OCI-LY1 (cell line): ENCODE data around the gene TIMM23.
"Not testable (repeated sequence)": the region's sequence is repeated elsewhere in the genome, so short reads cannot be mapped to it uniquely, and the experiment has no call there.

ENCODE experiments used
- H2AFZ ChIP-seq: fragments of 200-600 bp; sonication (generic), shearing (Covaris generic); 2 replicates; pipeline ENCODE4 v1.6.0; 2014; ENCODE audit warnings: antibody characterized with exemption, mild to moderate bottlenecking, low read length
- H3F3A ChIP-seq: fragments of 200-600 bp; sonication (generic), shearing (Covaris generic); 2 replicates; pipeline ENCODE4 v1.6.0; 2014; ENCODE audit warnings: mild to moderate bottlenecking, antibody characterized with exemption, low read length, moderate library complexity; ENCODE audit not compliant: insufficient read depth
- H3K27ac ChIP-seq: fragments of 200-600 bp; sonication (generic); 2 replicates; pipeline ENCODE4 v1.5.1; 2014; ENCODE audit warnings: low read length, mixed run types, mild to moderate bottlenecking, low read depth; ENCODE audit not compliant: poor library complexity, severe bottlenecking
- H3K27me3 ChIP-seq: fragments of 200-600 bp; sonication (generic); 2 replicates; pipeline ENCODE4 v1.6.0; 2014; ENCODE audit warnings: antibody characterized with exemption, mild to moderate bottlenecking, low read length, moderate library complexity; ENCODE audit not compliant: insufficient read depth
- H3K36me3 ChIP-seq: fragments of 200-600 bp; sonication (generic); 2 replicates; pipeline ENCODE4 v1.6.1; 2014; ENCODE audit warnings: mild to moderate bottlenecking, antibody characterized with exemption, low read length, moderate library complexity, mixed read lengths; ENCODE audit not compliant: insufficient read depth
- H3K4me1 ChIP-seq: fragments of 200-600 bp; sonication (generic); 2 replicates; pipeline ENCODE4 v1.5.1; 2014; ENCODE audit warnings: mild to moderate bottlenecking, low read length, moderate library complexity; ENCODE audit not compliant: insufficient read depth, severe bottlenecking
- H3K4me2 ChIP-seq: fragments of 200-600 bp; sonication (generic), shearing (Covaris generic); 2 replicates; pipeline ENCODE4 v1.6.1; 2014; ENCODE audit warnings: low read length
- H3K4me3 ChIP-seq: fragments of 200-600 bp; sonication (generic); 2 replicates; pipeline ENCODE4 v1.5.1; 2014; ENCODE audit warnings: low read length, low read depth, mild to moderate bottlenecking, mixed read lengths; ENCODE audit not compliant: poor library complexity, severe bottlenecking
- H3K79me2 ChIP-seq: fragments of 200-600 bp; shearing (Covaris generic); 2 replicates; pipeline ENCODE4 v1.6.1; 2016; ENCODE audit warnings: mixed run types, low read length, mixed read lengths; ENCODE audit not compliant: insufficient read depth
- H3K9ac ChIP-seq: fragments of 200-600 bp; sonication (generic), shearing (Covaris generic); 2 replicates; pipeline ENCODE4 v1.6.1; 2014; ENCODE audit warnings: mild to moderate bottlenecking, low read length, mixed read lengths
- H3K9me2 ChIP-seq: fragments of 200-600 bp; sonication (generic), shearing (Covaris generic); 2 replicates; pipeline ENCODE4 v1.6.1; 2014; ENCODE audit warnings: low read depth, mild to moderate bottlenecking, low read length, mixed read lengths
- H3K9me3 ChIP-seq: fragments of 200-600 bp; shearing (Covaris generic); 2 replicates; pipeline ENCODE4 v1.6.1; 2014; ENCODE audit warnings: low read length, mixed read lengths
- H4K20me1 ChIP-seq: fragments of 200-600 bp; sonication (generic), shearing (Covaris generic); 2 replicates; pipeline ENCODE4 v1.6.0; 2016; ENCODE audit warnings: mild to moderate bottlenecking, low read length; ENCODE audit not compliant: insufficient read depth
- CTCF ChIP-seq: fragments of 200-600 bp; sonication (generic), shearing (Covaris generic); IDR thresholded peaks from 2 replicates; pipeline ENCODE4 v1.5.1; 2017; ENCODE audit warnings: mild to moderate bottlenecking, antibody characterized with exemption, low read length, moderate library complexity, mixed read lengths
- EZH2 ChIP-seq: fragments of 200-600 bp; sonication (generic), shearing (Covaris generic); IDR thresholded peaks from 2 replicates; pipeline ENCODE4 v1.8.0; 2017; ENCODE audit warnings: borderline replicate concordance, mixed run types, mild to moderate bottlenecking, antibody characterized with exemption, low read length, moderate library complexity, mixed read lengths

Gene TIMM23

GRCh38 chr10:46001187-46001756, 29.0 kb downstream of the TIMM23 start:
- no peak overlapping the region for H3K9ac ChIP-seq
- no peaks in the 10 kb centered on the region for H3K4me1 ChIP-seq
- no peaks in the 10 kb centered on the region for H3K9me2 ChIP-seq
- H3K9me3 ChIP-seq: no peaks in the 10 kb centered on the region
- no peak overlapping the region for H2AFZ ChIP-seq
- no peak overlapping the region for H3K27ac ChIP-seq
- H3K4me3 ChIP-seq: no peak overlapping the region
- H3K79me2 ChIP-seq: no peaks in the 10 kb centered on the region
- no peaks in the 10 kb centered on the region for H4K20me1 ChIP-seq
- H3F3A ChIP-seq: no peaks in the 10 kb centered on the region
- no peak overlapping the region for H3K4me2 ChIP-seq
- TF ChIP-seq CTCF: no peak
- TF ChIP-seq EZH2: no peak
- H3K27me3 ChIP-seq: no peaks in the 10 kb centered on the region
- H3K36me3 ChIP-seq: peaks cover 84% of the 10 kb centered on the region

GRCh38 chr10:46002189-46002687, 29.9 kb downstream of the TIMM23 start:
- H3K36me3 ChIP-seq: peaks cover 91% of the 10 kb centered on the region
- H4K20me1 ChIP-seq, H3K9me2 ChIP-seq, H2AFZ ChIP-seq, H3K27me3 ChIP-seq, H3K9ac ChIP-seq, H3K4me1 ChIP-seq, H3K9me3 ChIP-seq, H3F3A ChIP-seq, H3K27ac ChIP-seq, H3K4me3 ChIP-seq, H3K79me2 ChIP-seq, H3K4me2 ChIP-seq: not testable (repeated sequence)

GRCh38 chr10:46002916-46003693, 30.8 kb downstream of the TIMM23 start:
- H3K4me2 ChIP-seq: no peak overlapping the region
- no peak overlapping the region for H3K27ac ChIP-seq
- peaks cover 91% of the 10 kb centered on the region for H3K36me3 ChIP-seq
- H4K20me1 ChIP-seq: no peaks in the 10 kb centered on the region
- H3K79me2 ChIP-seq: no peaks in the 10 kb centered on the region
- H3K9ac ChIP-seq: no peak overlapping the region
- H3K4me1 ChIP-seq: no peaks in the 10 kb centered on the region
- H3K27me3 ChIP-seq: no peaks in the 10 kb centered on the region
- H3K9me3 ChIP-seq: no peaks in the 10 kb centered on the region
- H3K9me2 ChIP-seq: no peaks in the 10 kb centered on the region
- H3F3A ChIP-seq: no peaks in the 10 kb centered on the region
- no peak overlapping the region for H3K4me3 ChIP-seq
- TF ChIP-seq CTCF: no peak
- TF ChIP-seq EZH2: no peak
- H2AFZ ChIP-seq: no peak overlapping the region

- Histone ChIP-seq H3K27me3 (no peaks in the 10 kb centered on the region), H3K27ac (no peak overlapping the region), H3K4me3 (no peak overlapping the region), H3K36me3 (peaks cover 98% of the 10 kb centered on the region), H3K9me3 (no peaks in the 10 kb centered on the region), H3K9me2 (no peaks in the 10 kb centered on the region), H3F3A (no peaks in the 10 kb centered on the region), H4K20me1 (no peaks in the 10 kb centered on the region), H3K4me1 (no peaks in the 10 kb centered on the region), H3K9ac (no peak overlapping the region), H2AFZ (no peak overlapping the region), H3K79me2 (no peaks in the 10 kb centered on the region), H3K4me2 (no peak overlapping the region)
- TF ChIP-seq CTCF (no peak), EZH2 (no peak)
Measured at GRCh38 chr10:46004963-46005362, 32.7 kb downstream of the TIMM23 start.
